Erythroblast (primary cell): Measurements from ENCODE around the gene OSBPL10.

Experiments used
- GATA1 ChIP-seq: IDR thresholded peaks from 2 replicates; pipeline ENCODE4 v1.6.1; 2011; ENCODE audit warnings: low read depth, mild to moderate bottlenecking, control low read depth, low read length, moderate library complexity
- POLR2A ChIP-seq: IDR thresholded peaks from 2 replicates; pipeline ENCODE4 v1.6.1; 2011; ENCODE audit warnings: mild to moderate bottlenecking, low read length

DNA sequence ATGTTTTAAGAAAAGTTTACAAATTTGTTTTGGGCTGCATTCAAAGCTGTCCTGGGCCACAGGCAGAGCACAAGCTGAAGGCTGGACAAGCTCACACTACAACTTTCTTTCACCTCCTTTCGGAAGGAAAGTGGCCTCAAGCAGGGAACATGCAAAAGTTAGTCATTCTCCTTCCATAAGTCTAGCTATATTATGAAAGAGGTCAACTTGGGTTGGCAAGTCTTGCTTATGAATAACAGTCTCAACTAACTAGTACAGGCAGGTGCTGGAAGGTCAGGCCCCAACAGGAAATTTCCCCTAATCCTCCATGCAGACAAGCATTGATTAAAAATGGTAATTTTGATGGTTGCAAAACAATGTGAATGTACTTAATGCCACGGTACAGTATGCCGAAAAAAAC, 69.4 kb downstream of the OSBPL10 start:
- TF ChIP-seq POLR2A (no peak), GATA1 (no peak)
